GM12874 (cell line): ENCODE measurements around the gene SIX3.

Source experiments
- CTCF ChIP-seq: IDR thresholded peaks from 2 replicates; pipeline ENCODE4 v1.5.1; 2011; ENCODE audit warnings: low read depth, mild to moderate bottlenecking, control low read depth, low read length, moderate library complexity; ENCODE audit not compliant: insufficient read depth

The SIX3 gene

GRCh38 chr2:44952143-44952805 lies 10.8 kb downstream of the SIX3 start:
- TF ChIP-seq CTCF = peak; percentile 95

- TF ChIP-seq CTCF = no peak
These were observed 11.4 kb downstream of the SIX3 start for GRCh38 chr2:44952806-44953498.

GRCh38 chr2:44953499-44953883 lies 12.0 kb downstream of the SIX3 start:
- no peak for TF ChIP-seq CTCF

- TF ChIP-seq CTCF = no peak
These were observed 13.0 kb downstream of the SIX3 start for GRCh38 chr2:44954447-44954888.

GRCh38 chr2:44954889-44955592 lies 13.5 kb downstream of the SIX3 start:
- TF ChIP-seq CTCF = no peak

GRCh38 chr2:44955593-44956392 lies 14.3 kb downstream of the SIX3 start:
- peak; percentile 94 for TF ChIP-seq CTCF

- TF ChIP-seq CTCF = no peak
These were observed 15.3 kb downstream of the SIX3 start for GRCh38 chr2:44956843-44957242.
